ENCODE data around the gene FAM98C.

The FAM98C gene

GRCh38 chr19:38377052-38377451 is 25.8 kb upstream of the FAM98C start:
- no peak for DNase-seq

GRCh38 chr19:38378866-38379265 is 24.0 kb upstream of the FAM98C start:
- no peak for DNase-seq

GRCh38 chr19:38381138-38381537 is 21.8 kb upstream of the FAM98C start:
- no peak for DNase-seq

GRCh38 chr19:38383184-38383583 is 19.7 kb upstream of the FAM98C start:
- DNase-seq: no peak

- DNase-seq: no peak
Measured at GRCh38 chr19:38383743-38384142, 19.1 kb upstream of the FAM98C start.

- DNase-seq: no peak
Measured at GRCh38 chr19:38384209-38385027, 18.5 kb upstream of the FAM98C start.

GRCh38 chr19:38385057-38385803 is 17.7 kb upstream of the FAM98C start:
- no peak for DNase-seq

GRCh38 chr19:38385804-38386257 is 17.1 kb upstream of the FAM98C start:
- no peak for DNase-seq

GRCh38 chr19:38386300-38386970 is 16.5 kb upstream of the FAM98C start:
- no peak for DNase-seq

GRCh38 chr19:38386971-38387549 is 15.8 kb upstream of the FAM98C start:
- no peak for DNase-seq

GRCh38 chr19:38387550-38388348 is 15.1 kb upstream of the FAM98C start, which contains the start of gene GGN:
Gene GGN, minus strand, starts transcription at chr19:38388034. Its CDS starts 773 bp downstream, at chr19:38387261.
- DNase-seq: peak in 49 of 51 donors; percentile 21 to 95 (median 62)

- peak in 40 of 51 donors; percentile 18 to 86 (median 58) for DNase-seq
Measured at GRCh38 chr19:38388349-38389100, 14.4 kb upstream of the FAM98C start, which contains the start of gene SPRED3. Gene SPRED3, plus strand, starts transcription at chr19:38388697. Its CDS starts 1,606 bp downstream, at chr19:38390303.

GRCh38 chr19:38389101-38389925 is 13.6 kb upstream of the FAM98C start:
- peak in 20 of 51 donors; percentile 6 to 61 (median 30) for DNase-seq

GRCh38 chr19:38389957-38390924 is 12.7 kb upstream of the FAM98C start:
- no peak for DNase-seq

GRCh38 chr19:38391911-38392464 is 10.9 kb upstream of the FAM98C start:
- DNase-seq: no peak

GRCh38 chr19:38392707-38393308 is 10.1 kb upstream of the FAM98C start:
- DNase-seq: peak in 1 of 51 donors; percentile 8

- no peak for DNase-seq
Measured at GRCh38 chr19:38394488-38394887, 8.4 kb upstream of the FAM98C start.

Measured in hypothalamus (tissue), 51 donors.